Endothelial cell of umbilical vein (primary cell): ENCODE data around the gene FAM180B. TPM values are rescaled to one million over a fixed set of nuclear protein-coding genes. Genes with fewer than 3 reads are reported as not detected.

Source experiments
- BruUV-seq: library from RNA; stranded (reverse); fragments of 400-500 nt; replicated peaks from 2 replicates; lab custom pipeline; 2021; lab: Mats Ljungman, UMichigan
- CTCF ChIA-PET: fragments of 300-600, 350-600 bp; sonication (Branson Sonifier 250); formaldehyde crosslinking; loops from one replicate; lab custom pipeline; 2021; ENCODE audit warnings: antibody characterized with exemption, inconsistent platforms; lab: Charles Lee
- POLR2A ChIA-PET: fragments of 300-600, 350-600 bp; sonication (Branson Sonifier 250); formaldehyde crosslinking; loops from one replicate; lab custom pipeline; 2021; ENCODE audit warnings: antibody characterized with exemption, inconsistent platforms; lab: Charles Lee
- DNase-seq: peaks from one replicate; pipeline ENCODE4 v3.0.0-alpha.2; 2011; ENCODE audit warnings: low read depth, low spot score
- FAIRE-seq: peaks from 2 replicates; lab custom pipeline; 2011; peaks lifted over from hg19 to GRCh38; lab: Jason Lieb, UNC
- H2AFZ ChIP-seq: 2 replicates; pipeline ENCODE4 v1.6.0; 2012; ENCODE audit warnings: low read depth, low read length, control low read depth, inconsistent platforms
- H3K27ac ChIP-seq: 2 replicates; pipeline ENCODE4 v1.5.1; 2011; ENCODE audit warnings: low read depth, mild to moderate bottlenecking, control low read depth, low read length, moderate library complexity; ENCODE audit not compliant: insufficient read depth
- H3K27me3 ChIP-seq, 2 experiments: 2 replicates each; pipeline versions ENCODE4 v1.6.0 to v1.6.1; 2011; ENCODE audit warnings: low read length in 2 of 2, mixed read lengths in 1 of 2; ENCODE audit not compliant: control insufficient read depth in 2 of 2, insufficient read depth in 2 of 2
- H3K36me3 ChIP-seq, 2 experiments: 2 replicates in 1 of 2; 3 replicates in 1 of 2; pipeline ENCODE4 v1.5.1; 2011; ENCODE audit warnings: low read length in 2 of 2, mild to moderate bottlenecking in 1 of 2, moderate library complexity in 1 of 2; ENCODE audit not compliant: control insufficient read depth in 2 of 2, insufficient read depth in 2 of 2; ENCODE audit errors: extremely low read depth in 1 of 2
- H3K4me1 ChIP-seq: 3 replicates; pipeline ENCODE4 v1.5.1; 2011; ENCODE audit warnings: mild to moderate bottlenecking, low read length; ENCODE audit not compliant: control insufficient read depth, insufficient read depth; ENCODE audit errors: extremely low read depth
- H3K4me2 ChIP-seq: 2 replicates; pipeline ENCODE4 v1.6.1; 2011; ENCODE audit warnings: low read length, control low read depth, mixed read lengths; ENCODE audit not compliant: insufficient read depth
- H3K4me3 ChIP-seq, 3 experiments: fragments of 200-600 bp in 1 of 3; sonication (generic), shearing (Covaris generic) in 1 of 3; replicated peaks in 1 of 3; 2 replicates each; pipeline ENCODE4 v1.5.1; 2011 to 2016; ENCODE audit warnings: control low read depth in 3 of 3, low read length in 3 of 3, mild to moderate bottlenecking in 2 of 3, inconsistent platforms in 1 of 3, low read depth in 1 of 3, moderate library complexity in 1 of 3; ENCODE audit not compliant: insufficient read depth in 1 of 3
- H3K79me2 ChIP-seq: 2 replicates; pipeline ENCODE4 v1.6.0; 2012; ENCODE audit warnings: low read length, inconsistent platforms; ENCODE audit not compliant: control insufficient read depth, insufficient read depth
- H3K9ac ChIP-seq: replicated peaks from 2 replicates; pipeline ENCODE3; 2011; ENCODE audit warnings: low read length, control low read depth; ENCODE audit not compliant: insufficient read depth; ENCODE audit errors: extremely low read depth
- H3K9me1 ChIP-seq: replicated peaks from 3 replicates; pipeline ENCODE4 v1.6.0; 2011; ENCODE audit warnings: mild to moderate bottlenecking, low read length; ENCODE audit not compliant: control insufficient read depth, insufficient read depth; ENCODE audit errors: extremely low read depth
- H3K9me3 ChIP-seq: replicated peaks from 2 replicates; pipeline ENCODE4 v1.5.1; 2012; ENCODE audit warnings: low read length, inconsistent platforms; ENCODE audit not compliant: control insufficient read depth, insufficient read depth
- H4K20me1 ChIP-seq: replicated peaks from 2 replicates; pipeline ENCODE3; 2011; ENCODE audit warnings: mild to moderate bottlenecking, low read length; ENCODE audit not compliant: control insufficient read depth, insufficient read depth; ENCODE audit errors: extremely low read depth
- CTCF ChIP-seq, 2 donors: IDR thresholded peaks; 1 replicate in 1 of 2; 2 replicates in 1 of 2; pipeline ENCODE4 v1.5.1; 2011; ENCODE audit warnings: low read length in 2 of 2, mild to moderate bottlenecking in 2 of 2, moderate library complexity in 2 of 2, control low read depth in 1 of 2, inconsistent platforms in 1 of 2, low read depth in 1 of 2; ENCODE audit not compliant: insufficient read depth in 1 of 2; ENCODE audit errors: extremely low read depth in 1 of 2
- EZH2 ChIP-seq: IDR thresholded peaks from 2 replicates; pipeline ENCODE4 v1.6.1; 2012; ENCODE audit warnings: borderline replicate concordance, low read depth, mild to moderate bottlenecking, moderate library complexity, low read length, inconsistent platforms; ENCODE audit not compliant: severe bottlenecking
- FOS ChIP-seq: IDR thresholded peaks from 2 replicates; pipeline ENCODE4 v1.6.1; 2011; ENCODE audit warnings: mild to moderate bottlenecking, low read length, moderate library complexity, borderline replicate concordance; ENCODE audit not compliant: insufficient read depth
- MAX ChIP-seq: IDR thresholded peaks from 2 replicates; pipeline ENCODE4 v1.6.1; 2011; ENCODE audit not compliant: insufficient read depth, insufficient read length
- MYC ChIP-seq: IDR thresholded peaks from one replicate; pipeline ENCODE4 v1.6.1; 2011; ENCODE audit warnings: mild to moderate bottlenecking, low read depth, low read length
- POLR2AphosphoS5 ChIP-seq: IDR thresholded peaks from 2 replicates; pipeline ENCODE4 v1.6.1; 2012; ENCODE audit warnings: low read depth, mild to moderate bottlenecking, control low read depth, low read length, moderate library complexity; ENCODE audit not compliant: insufficient read depth
- dilution Hi-C: fragments of 300-500 bp; cut with MboI; formaldehyde crosslinking; loops from one replicate; pipeline ENCODE4 v1.15.0; 2019; ENCODE audit warnings: low sequenced_read_pairs; ENCODE audit not compliant: extremely low pct_ligation_motif_present
- intact Hi-C: fragments of 100-400 bp; cut with micrococcal nuclease; formaldehyde crosslinking; loops from one replicate; pipeline ENCODE4 v1.10.0; 2022
- polyA plus RNA-seq, 4 experiments: library from polyadenylated mRNA; depleted of rRNA in 3 of 4; stranded (reverse) in 3 of 4; unstranded in 1 of 4; fragments of >200 nt; gene quantifications; 2 replicates each; pipeline versions ENCODE4 v1.2.1 to v1.2.3, GENCODE V29; 2011 to 2012; ENCODE audit warnings: missing spikeins in 1 of 4
- total RNA-seq: library from RNA; stranded (reverse); gene quantifications from 2 replicates; pipeline ENCODE4 v1.2.3, GENCODE V29; 2021

The FAM180B gene
- total and polyA plus RNA-seq, 2 donors (not counting 3 experiments of a cell fraction or from before 2014, with no cell fraction given) = not detected

GRCh38 chr11:47603295-47603694 is 16.8 kb downstream of the FAM180B start:
- H3K27me3 ChIP-seq = peaks cover 0 to 4% of the 10 kb centered on the region in 2 experiments
- POLR2A ChIA-PET = no interaction called here
- no peaks in the 10 kb centered on the region for H3K4me1 ChIP-seq
- intact Hi-C loops (no loop called here), dilution Hi-C loops (no loop called here)
- H3K36me3 ChIP-seq = no peaks in the 10 kb centered on the region
- TF ChIP-seq POLR2AphosphoS5 (no peak), FOS (no peak), EZH2 (no peak), MYC (no peak), CTCF (IDR thresholded peaks at IDR 0.05; ENCODE audit: extremely low read depth in 1 of 2, insufficient read depth in 1 of 2, low read depth in 1 of 2, low read length in 2 of 2) (no peak), MAX (no peak)
- FAIRE-seq (no peak), DNase-seq (no peak)
- no peaks in the 10 kb centered on the region for H4K20me1 ChIP-seq
- no peaks in the 10 kb centered on the region for H3K9me3 ChIP-seq
- no peak overlapping the region for H2AFZ ChIP-seq
- H3K9me1 ChIP-seq = no peaks in the 10 kb centered on the region
- CTCF ChIA-PET = no interaction called here
- H3K4me2 ChIP-seq = no peak overlapping the region
- no peak overlapping the region for H3K4me3 ChIP-seq
- no peak overlapping the region for H3K9ac ChIP-seq
- no TSS peak for BruUV-seq
- no peaks in the 10 kb centered on the region for H3K79me2 ChIP-seq
- H3K27ac ChIP-seq = no peak overlapping the region
